GM12878 (cell line): ENCODE results near the gene PROSER2. TPM values are rescaled to one million over a fixed set of nuclear protein-coding genes. Genes with fewer than 3 reads are reported as not detected.

Experiments
- ATAC-seq: fragments of 200-7000 bp; cut with Tn5 transposase; 3 replicates; pipeline ENCODE4 v1.9.1; 2020; ENCODE audit warnings: mild to moderate bottlenecking, moderate library complexity
- BruUV-seq: library from RNA; stranded (reverse); fragments of 400-500 nt; replicated peaks from 2 replicates; lab custom pipeline; 2021; lab: Mats Ljungman, UMichigan
- CTCF ChIA-PET: fragments of 300-600 bp; sonication (Branson Sonifier 250); formaldehyde crosslinking; extraction: SDS; loops from one replicate; lab custom pipeline; 2021; ENCODE audit warnings: inconsistent platforms; lab: Yijun Ruan, JAX
- POLR2A ChIA-PET: fragments of 350-600 bp; formaldehyde crosslinking; extraction: SDS; loops from one replicate; lab custom pipeline; 2021; ENCODE audit warnings: inconsistent platforms; lab: Charles Lee
- RAD21 ChIA-PET: fragments of 300-600 bp; sonication (Branson Sonifier 250); formaldehyde crosslinking; loops from one replicate; lab custom pipeline; 2023; ENCODE audit warnings: antibody characterized with exemption; ENCODE audit not compliant: unreplicated experiment; lab: Charles Lee
- SMC1A ChIA-PET: fragments of 300-600 bp; sonication (Branson Sonifier 250); formaldehyde crosslinking; loops from one replicate; lab custom pipeline; 2023; ENCODE audit not compliant: unreplicated experiment, uncharacterized antibody; lab: Charles Lee
- DNase-seq: peaks from one replicate; pipeline ENCODE4 v3.0.0-alpha.2; 2011; ENCODE audit warnings: low read depth, low spot score
- FAIRE-seq: peaks from 3 replicates; lab custom pipeline; 2011; peaks lifted over from hg19 to GRCh38; lab: Jason Lieb, UNC
- H2AFZ ChIP-seq: 2 replicates; pipeline ENCODE4 v1.6.0; 2011; ENCODE audit warnings: low read depth, low read length, control low read depth; ENCODE audit not compliant: control insufficient read depth
- H3K27ac ChIP-seq: 2 replicates; pipeline ENCODE4 v1.5.1; 2011; ENCODE audit warnings: control low read depth; ENCODE audit not compliant: control insufficient read depth, insufficient read depth
- H3K27me3 ChIP-seq, 2 experiments: replicated peaks in 1 of 2; 2 replicates each; pipeline versions ENCODE4 v1.6.0 to v1.6.1; 2011; ENCODE audit warnings: low read length in 1 of 2; ENCODE audit not compliant: control insufficient read depth in 2 of 2, insufficient read depth in 2 of 2
- H3K36me3 ChIP-seq, 2 experiments: 2 replicates each; pipeline ENCODE4 v1.5.1; 2011; ENCODE audit warnings: low read length in 1 of 2; ENCODE audit not compliant: control insufficient read depth in 2 of 2, insufficient read depth in 2 of 2
- H3K4me1 ChIP-seq: 2 replicates; pipeline ENCODE4 v1.6.1; 2011; ENCODE audit warnings: mild to moderate bottlenecking, low read length, moderate library complexity, mixed read lengths; ENCODE audit not compliant: control insufficient read depth, insufficient read depth
- H3K4me2 ChIP-seq: 2 replicates; pipeline ENCODE4 v1.6.0; 2011; ENCODE audit warnings: control low read depth; ENCODE audit not compliant: control insufficient read depth, insufficient read depth
- H3K4me3 ChIP-seq: fragments of 200-600 bp; sonication (generic); 2 replicates; pipeline ENCODE4 v1.5.1; 2016
- H3K79me2 ChIP-seq: 2 replicates; pipeline ENCODE4 v1.6.0; 2011; ENCODE audit warnings: low read length; ENCODE audit not compliant: control insufficient read depth, insufficient read depth
- H3K9ac ChIP-seq: 2 replicates; pipeline ENCODE4 v1.8.0; 2011; ENCODE audit warnings: low read length, control low read depth, mixed read lengths; ENCODE audit not compliant: control insufficient read depth, insufficient read depth
- H3K9me3 ChIP-seq: replicated peaks from 3 replicates; pipeline ENCODE4 v1.5.1; 2011; ENCODE audit warnings: mild to moderate bottlenecking, low read length; ENCODE audit not compliant: control insufficient read depth, insufficient read depth
- H4K20me1 ChIP-seq: 2 replicates; pipeline ENCODE4 v1.6.0; 2011; ENCODE audit not compliant: control insufficient read depth, insufficient read depth
- BCL11A ChIP-seq: IDR thresholded peaks from 2 replicates; pipeline ENCODE4 v1.6.1; 2011; ENCODE audit warnings: low read depth, low read length
- BCLAF1 ChIP-seq: fragments of 450-650 bp; IDR thresholded peaks from 2 replicates; pipeline ENCODE4 v1.6.1; 2017; ENCODE audit warnings: antibody characterized with exemption, mild to moderate bottlenecking, moderate library complexity
- CEBPB ChIP-seq, 2 experiments: fragments of 150-350 bp in 1 of 2; IDR thresholded peaks; 2 replicates each; pipeline ENCODE4 v1.6.1; 2012 to 2014; ENCODE audit warnings: low read depth in 2 of 2, low read length in 2 of 2, borderline replicate concordance in 1 of 2, inconsistent platforms in 1 of 2
- EZH2 ChIP-seq: IDR thresholded peaks from 2 replicates; pipeline ENCODE4 v1.6.1; 2012; ENCODE audit warnings: low read depth, mild to moderate bottlenecking, control low read depth, inconsistent platforms, low read length, borderline replicate concordance; ENCODE audit not compliant: control insufficient read depth
- KLF5 ChIP-seq: fragments of 450-650 bp; IDR thresholded peaks from 2 replicates; pipeline ENCODE4 v1.6.1; 2014; ENCODE audit warnings: mild to moderate bottlenecking; ENCODE audit not compliant: partially characterized antibody
- PAX8 ChIP-seq: fragments of 450-650 bp; IDR thresholded peaks from 2 replicates; pipeline ENCODE4 v1.6.1; 2017; ENCODE audit warnings: mild to moderate bottlenecking, moderate library complexity
- PKNOX1 ChIP-seq: fragments of 450-650 bp; IDR thresholded peaks from 2 replicates; pipeline ENCODE4 v1.6.1; 2016; ENCODE audit warnings: mild to moderate bottlenecking
- POLR2AphosphoS2 ChIP-seq: IDR thresholded peaks from 2 replicates; pipeline ENCODE4 v1.6.1; 2011; ENCODE audit warnings: low read depth, mild to moderate bottlenecking, low read length, improper control_type of control experiment, moderate library complexity
- POLR2AphosphoS5 ChIP-seq: IDR thresholded peaks from 2 replicates; pipeline ENCODE4 v1.6.1; 2011; ENCODE audit warnings: mild to moderate bottlenecking, low read length, inconsistent platforms
- RELA ChIP-seq: fragments of 450-650 bp; IDR thresholded peaks from 2 replicates; pipeline ENCODE4 v1.8.0; 2014; ENCODE audit warnings: borderline replicate concordance; ENCODE audit not compliant: partially characterized antibody
- REST ChIP-seq: IDR thresholded peaks from 2 replicates; pipeline ENCODE4 v1.6.1; 2012; ENCODE audit warnings: mild to moderate bottlenecking, low read depth, low read length
- RUNX3 ChIP-seq: IDR thresholded peaks from 2 replicates; pipeline ENCODE4 v1.6.1; 2012; ENCODE audit warnings: low read length, inconsistent platforms
- SP1 ChIP-seq: IDR thresholded peaks from one replicate; pipeline ENCODE4 v1.6.1; 2011; ENCODE audit warnings: low read depth, low read length
- SUPT20H ChIP-seq: IDR thresholded peaks from 2 replicates; pipeline ENCODE4 v1.6.1; 2011; ENCODE audit warnings: low read depth, mild to moderate bottlenecking, low read length, moderate library complexity, borderline replicate concordance; ENCODE audit not compliant: control insufficient read depth
- WGBS: methylation state at CpG from one replicate; pipeline ENCODE4 v1.1.6; 2016; ENCODE audit warnings: low lambda C conversion rate; ENCODE audit not compliant: insufficient replicate concordance, insufficient coverage; ENCODE audit errors: missing lambda C conversion rate; 5-methylcytosine and 5-hydroxymethylcytosine counted together
- in situ Hi-C: fragments of 300-500 bp; cut with MboI; formaldehyde crosslinking; loops from 9 replicates; pipeline ENCODE4 v1.14.3; 2018; ENCODE audit warnings: mixed read lengths
- intact Hi-C: fragments of 100-400 bp; cut with micrococcal nuclease; formaldehyde crosslinking; loops from one replicate; pipeline ENCODE4 v1.14.2; 2022; ENCODE audit not compliant: unreplicated experiment
- polyA plus RNA-seq, 11 experiments: library from polyadenylated mRNA; depleted of rRNA in 4 of 11; unstranded in 6 of 11; stranded (reverse) in 5 of 11; fragments of >200 nt; fragmentation: Nextera tagmentation in 4 of 11; fragmentation: Illumina TruSeq in 1 of 11; extraction: Ambion mirVana in 4 of 11; extraction: Trizol in 1 of 11; gene quantifications; 1 replicate in 1 of 11; 2 replicates in 10 of 11; pipeline versions ENCODE4 v1.2.1 to v1.2.3, GENCODE V29; 2011 to 2016; ENCODE audit warnings: inconsistent platforms in 2 of 11, missing spikeins in 2 of 11, low read depth in 1 of 11
- total RNA-seq, 4 experiments: library from RNA; depleted of rRNA in 3 of 4; stranded (reverse); fragments of >200 nt in 3 of 4; fragmentation: Illumina TruSeq in 1 of 4; extraction: Trizol in 1 of 4; gene quantifications; 2 replicates each; pipeline versions ENCODE4 v1.2.1 to v1.2.3, GENCODE V29; 2013 to 2021

PROSER2 gene
- total and polyA plus RNA-seq, 10 of the 15 experiments (the other 5 are each of a cell fraction or from before 2014, with no cell fraction given): 0.04 to 0.25 (median 0.07) TPM; not detected in 6

- TF ChIP-seq CEBPB (IDR thresholded peaks at IDR 0.05; ENCODE audit: borderline replicate concordance in 1 of 2, low read depth in 2 of 2, low read length in 2 of 2): no peak
- no peak for TF ChIP-seq POLR2AphosphoS2
- no peak for TF ChIP-seq PKNOX1
- TF ChIP-seq PAX8: no peak
- TF ChIP-seq SUPT20H: no peak
- TF ChIP-seq, all 136 proteins: peak for 0
Observed at GRCh38 chr10:11895598-11895997, 72.4 kb downstream of the PROSER2 start (continued).

GRCh38 chr10:11896549-11897200, 73.5 kb downstream of the PROSER2 start:
- H3K79me2 ChIP-seq: no peaks in the 10 kb centered on the region
- ChIA-PET POLR2A (no interaction called here), CTCF (no interaction called here), RAD21 (no interaction called here), SMC1A (no interaction called here)
- no peaks in the 10 kb centered on the region for H3K36me3 ChIP-seq
- H4K20me1 ChIP-seq: no peaks in the 10 kb centered on the region
- in situ Hi-C loops (no loop called here), intact Hi-C loops (no loop called here)
- H3K9me3 ChIP-seq: no peaks in the 10 kb centered on the region
- WGBS: 38% methylated on average over 5 of the region's 5 CpGs
- FAIRE-seq (no peak), ATAC-seq (no peak), DNase-seq (no peak)
- H3K27me3 ChIP-seq: no peaks in the 10 kb centered on the region
- no peaks in the 10 kb centered on the region for H3K4me1 ChIP-seq
- no peak overlapping the region for H2AFZ ChIP-seq
- H3K4me2 ChIP-seq: no peak overlapping the region
- no peak overlapping the region for H3K4me3 ChIP-seq
- BruUV-seq: no TSS peak
- no peak overlapping the region for H3K27ac ChIP-seq
- H3K9ac ChIP-seq: no peak overlapping the region
- TF ChIP-seq SP1 (no peak), RELA (no peak), RUNX3 (no peak), REST (no peak), BCLAF1 (no peak), EZH2 (no peak), SUPT20H (no peak), POLR2AphosphoS5 (no peak), KLF5 (no peak), BCL11A (no peak)
